Measurements from ENCODE around the gene ARMH4.

DNA sequence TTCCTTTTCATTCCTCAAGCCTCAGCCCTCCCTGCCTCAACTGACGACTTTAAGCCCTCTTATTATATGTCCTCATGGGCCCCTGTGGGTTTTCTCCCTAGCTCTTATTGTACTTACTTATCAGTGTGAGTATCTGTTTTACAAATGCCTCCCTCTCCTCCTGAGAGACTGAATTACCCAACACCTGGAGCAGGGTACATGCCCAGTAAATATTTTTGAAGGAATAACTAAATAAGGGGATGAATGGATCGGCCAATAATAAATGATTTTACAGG lies 190.3 kb downstream of the ARMH4 start:
- TF ChIP-seq, protein P1, sequence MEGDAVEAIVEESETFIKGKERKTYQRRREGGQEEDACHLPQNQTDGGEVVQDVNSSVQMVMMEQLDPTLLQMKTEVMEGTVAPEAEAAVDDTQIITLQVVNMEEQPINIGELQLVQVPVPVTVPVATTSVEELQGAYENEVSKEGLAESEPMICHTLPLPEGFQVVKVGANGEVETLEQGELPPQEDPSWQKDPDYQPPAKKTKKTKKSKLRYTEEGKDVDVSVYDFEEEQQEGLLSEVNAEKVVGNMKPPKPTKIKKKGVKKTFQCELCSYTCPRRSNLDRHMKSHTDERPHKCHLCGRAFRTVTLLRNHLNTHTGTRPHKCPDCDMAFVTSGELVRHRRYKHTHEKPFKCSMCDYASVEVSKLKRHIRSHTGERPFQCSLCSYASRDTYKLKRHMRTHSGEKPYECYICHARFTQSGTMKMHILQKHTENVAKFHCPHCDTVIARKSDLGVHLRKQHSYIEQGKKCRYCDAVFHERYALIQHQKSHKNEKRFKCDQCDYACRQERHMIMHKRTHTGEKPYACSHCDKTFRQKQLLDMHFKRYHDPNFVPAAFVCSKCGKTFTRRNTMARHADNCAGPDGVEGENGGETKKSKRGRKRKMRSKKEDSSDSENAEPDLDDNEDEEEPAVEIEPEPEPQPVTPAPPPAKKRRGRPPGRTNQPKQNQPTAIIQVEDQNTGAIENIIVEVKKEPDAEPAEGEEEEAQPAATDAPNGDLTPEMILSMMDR (IDR thresholded peaks at IDR 0.05; ENCODE audit: low read depth, low read length, poor library complexity, severe bottlenecking), result no peak
- TF ChIP-seq EZH2phosphoT487 (IDR thresholded peaks at IDR 0.05; ENCODE audit: borderline replicate concordance, low read length), result no peak

Data from DOHH2 (cell line).